ENCODE measurements around the gene FKBP1C.

GRCh38 chr6:63186970-63187369 is 24.3 kb upstream of the FKBP1C start:
- TF ChIP-seq CTCF (IDR thresholded peaks at IDR 0.05) (no peak), POLR2A (IDR thresholded peaks at IDR 0.05) (no peak)
